IMR-90 (cell line): ENCODE results near the gene AHCTF1. TPM values are rescaled to one million over a fixed set of nuclear protein-coding genes. Genes with fewer than 3 reads are reported as not detected.
"Not testable (repeated sequence)": the region's sequence is repeated elsewhere in the genome, so short reads cannot be mapped to it uniquely, and the experiment has no call there.

ENCODE experiments used
- ATAC-seq: fragments of 200-7000 bp; cut with Tn5 transposase; 2 replicates; pipeline ENCODE4 v1.9.1; 2020; ENCODE audit warnings: low read depth, mild to moderate bottlenecking, moderate library complexity
- BruUV-seq: library from RNA; stranded (reverse); fragments of 400-500 nt; replicated peaks from 2 replicates; lab custom pipeline; 2021; lab: Mats Ljungman, UMichigan
- CTCF ChIA-PET: fragments of 300-600 bp; formaldehyde crosslinking; extraction: SDS; loops from one replicate; lab custom pipeline; 2021; ENCODE audit warnings: antibody characterized with exemption; lab: Yijun Ruan, JAX
- POLR2A ChIA-PET: fragments of 300-600 bp; sonication (Branson Sonifier 250); formaldehyde crosslinking; loops from one replicate; lab custom pipeline; 2022; ENCODE audit warnings: antibody characterized with exemption; ENCODE audit not compliant: unreplicated experiment; lab: Charles Lee
- DNase-seq: peaks from one replicate; pipeline ENCODE4 v3.0.0; 2013
- H2AFZ ChIP-seq: replicated peaks from 2 replicates; pipeline ENCODE3; 2013; ENCODE audit warnings: low read length, mild to moderate bottlenecking; ENCODE audit not compliant: poor library complexity
- H2AK5ac ChIP-seq: 2 replicates; pipeline ENCODE4 v1.6.1; 2013; ENCODE audit warnings: low read depth, low read length, inconsistent platforms
- H2AK9ac ChIP-seq: replicated peaks from 2 replicates; pipeline ENCODE3; 2013; ENCODE audit warnings: mild to moderate bottlenecking, low read depth, low read length, moderate library complexity; ENCODE audit not compliant: poor library complexity
- H2BK120ac ChIP-seq: 2 replicates; pipeline ENCODE4 v1.6.1; 2013; ENCODE audit warnings: low read depth, low read length, inconsistent platforms
- H2BK15ac ChIP-seq: 3 replicates; pipeline ENCODE4 v1.6.1; 2013; ENCODE audit warnings: low read depth, low read length, inconsistent platforms
- H2BK20ac ChIP-seq: 2 replicates; pipeline ENCODE4 v1.6.1; 2013; ENCODE audit warnings: low read depth, mild to moderate bottlenecking, inconsistent platforms, low read length, moderate library complexity
- H2BK5ac ChIP-seq: 2 replicates; pipeline ENCODE4 v1.6.1; 2013; ENCODE audit warnings: mild to moderate bottlenecking, low read depth, low read length, inconsistent platforms; ENCODE audit not compliant: poor library complexity, severe bottlenecking
- H3K14ac ChIP-seq: replicated peaks from 2 replicates; pipeline ENCODE4 v1.6.1; 2013; ENCODE audit warnings: low read depth, low read length, inconsistent platforms
- H3K18ac ChIP-seq: 2 replicates; pipeline ENCODE4 v1.6.1; 2013; ENCODE audit warnings: low read depth, low read length, control low read depth
- H3K23ac ChIP-seq: 2 replicates; pipeline ENCODE4 v1.6.1; 2013; ENCODE audit warnings: low read depth, low read length, inconsistent platforms
- H3K27ac ChIP-seq: 2 replicates; pipeline ENCODE4 v1.5.1; 2013; ENCODE audit warnings: mild to moderate bottlenecking, control low read depth, low read length; ENCODE audit not compliant: insufficient read depth
- H3K27me3 ChIP-seq: 2 replicates; pipeline ENCODE4 v1.6.1; 2013; ENCODE audit warnings: low read length; ENCODE audit not compliant: control insufficient read depth, insufficient read depth
- H3K36me3 ChIP-seq: 2 replicates; pipeline ENCODE4 v1.6.1; 2013; ENCODE audit warnings: low read length, mixed read lengths; ENCODE audit not compliant: control insufficient read depth, insufficient read depth
- H3K4ac ChIP-seq: 2 replicates; pipeline ENCODE4 v1.6.1; 2013; ENCODE audit warnings: low read depth, low read length, inconsistent platforms
- H3K4me1 ChIP-seq: 2 replicates; pipeline ENCODE4 v1.6.1; 2013; ENCODE audit warnings: low read length, mixed read lengths; ENCODE audit not compliant: control insufficient read depth, insufficient read depth
- H3K4me2 ChIP-seq: 2 replicates; pipeline ENCODE4 v1.6.1; 2013; ENCODE audit warnings: low read depth, mild to moderate bottlenecking, control low read depth, low read length, moderate library complexity
- H3K4me3 ChIP-seq: 2 replicates; pipeline ENCODE4 v1.5.1; 2013; ENCODE audit warnings: low read depth, mild to moderate bottlenecking, control low read depth, low read length, moderate library complexity; ENCODE audit not compliant: insufficient read depth
- H3K56ac ChIP-seq: 2 replicates; pipeline ENCODE4 v1.6.1; 2013; ENCODE audit warnings: low read length, inconsistent platforms; ENCODE audit not compliant: insufficient read depth; ENCODE audit errors: extremely low read depth
- H3K79me1 ChIP-seq, 2 experiments: 2 replicates each; pipeline ENCODE4 v1.6.1; 2013; ENCODE audit warnings: low read length in 2 of 2, inconsistent platforms in 1 of 2, low read depth in 1 of 2
- H3K9ac ChIP-seq: 2 replicates; pipeline ENCODE4 v1.6.1; 2013; ENCODE audit warnings: low read depth, low read length, control low read depth
- H3K9me1 ChIP-seq: 2 replicates; pipeline ENCODE4 v1.6.1; 2013; ENCODE audit warnings: low read length, inconsistent platforms; ENCODE audit not compliant: insufficient read depth
- H3K9me3 ChIP-seq: 2 replicates; pipeline ENCODE4 v1.6.1; 2013; ENCODE audit warnings: low read length; ENCODE audit not compliant: control insufficient read depth, insufficient read depth
- H4K20me1 ChIP-seq: 2 replicates; pipeline ENCODE4 v1.6.1; 2013; ENCODE audit warnings: low read length, inconsistent platforms; ENCODE audit not compliant: insufficient read depth
- H4K5ac ChIP-seq: 2 replicates; pipeline ENCODE4 v1.6.1; 2013; ENCODE audit warnings: mild to moderate bottlenecking, low read depth, low read length, control low read depth
- H4K8ac ChIP-seq, 2 experiments: 2 replicates each; pipeline ENCODE4 v1.6.1; 2013; ENCODE audit warnings: low read depth in 2 of 2, low read length in 2 of 2, control low read depth in 1 of 2, inconsistent platforms in 1 of 2
- H4K91ac ChIP-seq: 2 replicates; pipeline ENCODE4 v1.6.1; 2013; ENCODE audit warnings: low read depth, low read length, inconsistent platforms; ENCODE audit not compliant: insufficient read depth
- WGBS, 2 experiments: methylation state at CpG; one replicate each; pipeline versions ENCODE4 v1.1.5 to v1.1.7; 2013; ENCODE audit warnings: missing lambda C conversion rate in 2 of 2; ENCODE audit not compliant: insufficient read length in 1 of 2; ENCODE audit errors: extremely low coverage in 2 of 2; 5-methylcytosine and 5-hydroxymethylcytosine counted together
- dilution Hi-C: fragments of 300-500 bp; cut with HindIII; formaldehyde crosslinking; loops from one replicate; pipeline ENCODE4 v1.14.3; 2018; ENCODE audit warnings: low sequenced_read_pairs; ENCODE audit not compliant: unreplicated experiment
- in situ Hi-C: fragments of 300-500 bp; cut with MboI; formaldehyde crosslinking; loops from 3 replicates; pipeline ENCODE4 v1.14.3; 2019; ENCODE audit warnings: low sequenced_read_pairs, inconsistent platforms, mixed read lengths
- intact Hi-C: fragments of 100-400 bp; cut with micrococcal nuclease; formaldehyde crosslinking; loops from 2 replicates; pipeline ENCODE4 v1.10.0; 2022
- polyA plus RNA-seq, 3 experiments: library from polyadenylated mRNA; depleted of rRNA; stranded (reverse); fragments of >200 nt; gene quantifications; 2 replicates each; pipeline ENCODE4 v1.2.3, GENCODE V29; 2012; ENCODE audit warnings: low replicate concordance in 1 of 3
- total RNA-seq: library from RNA; depleted of rRNA; stranded (reverse); fragments of >200 nt; gene quantifications from 2 replicates; pipeline ENCODE4 v1.2.3, GENCODE V29; 2012

The AHCTF1 gene
- total and polyA plus RNA-seq, 2 of the 4 experiments (the other 2 are of a cell fraction) = 8.9 to 29.0 TPM

DNA sequence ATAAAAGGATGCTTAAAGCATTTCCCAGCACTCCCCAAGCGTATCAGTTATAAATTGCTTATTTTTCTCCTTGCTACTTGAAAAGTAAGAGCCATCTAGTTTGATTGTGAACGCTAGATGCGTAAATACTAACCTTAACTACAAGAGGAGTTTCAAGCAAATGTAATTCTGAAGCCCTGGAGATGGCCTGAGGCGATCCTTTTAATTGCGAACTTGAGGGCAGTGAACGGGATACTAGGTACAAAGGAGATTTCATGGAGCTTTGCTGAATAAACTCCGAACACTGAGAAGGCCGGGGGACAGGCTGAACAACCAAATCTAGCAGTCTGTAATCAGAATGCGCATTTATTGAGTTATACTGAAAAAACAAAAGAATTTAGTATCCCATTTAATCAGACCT lies 68.0 kb downstream of the AHCTF1 start:
- POLR2A ChIA-PET, H3K27me3 ChIP-seq, dilution Hi-C loops, ATAC-seq, H3K4me3 ChIP-seq, in situ Hi-C loops, H4K91ac ChIP-seq, H3K27ac ChIP-seq, H2BK20ac ChIP-seq, H3K23ac ChIP-seq, H2BK120ac ChIP-seq, H4K5ac ChIP-seq, H3K9me3 ChIP-seq, H2BK5ac ChIP-seq, BruUV-seq, intact Hi-C loops, H3K79me1 ChIP-seq, CTCF ChIA-PET, H2BK15ac ChIP-seq, H2AK9ac ChIP-seq, H3K4me2 ChIP-seq, H2AK5ac ChIP-seq, H3K56ac ChIP-seq, H4K8ac ChIP-seq, DNase-seq, H3K9me1 ChIP-seq, H4K20me1 ChIP-seq, H3K9ac ChIP-seq, H3K18ac ChIP-seq, H2AFZ ChIP-seq, H3K4me1 ChIP-seq, H3K14ac ChIP-seq, H3K4ac ChIP-seq: not testable (repeated sequence)
- H3K36me3 ChIP-seq = peaks cover 25% of the 10 kb centered on the region
- no CpG with 5 or more reads among the region's 9 CpGs for WGBS, 2 experiments
